Memory B cell (primary cell): ENCODE results near the gene TSSC4.
A peak's percentile ranks its signal among the peaks of the same experiment; 100 is the strongest.

Experiments
- ATAC-seq: fragments of 150-1000 bp; cut with Tn5 transposase; 2 replicates; pipeline ENCODE4 v1.10.0; 2021; ENCODE audit warnings: low read depth, mild to moderate bottlenecking, moderate library complexity
- DNase-seq, 2 donors: peaks; one replicate each; pipeline ENCODE4 v3.0.0; 2022; ENCODE audit warnings: low spot score in 2 of 2
- H3K27ac Mint-ChIP-seq: one replicate; pipeline ENCODE4 v1.8.0; 2022; ENCODE audit warnings: mild to moderate bottlenecking, moderate library complexity, mixed read lengths
- H3K27me3 Mint-ChIP-seq: one replicate; pipeline ENCODE4 v1.8.0; 2022; ENCODE audit warnings: mixed read lengths
- H3K36me3 Mint-ChIP-seq: one replicate; pipeline ENCODE4 v1.8.0; 2022; ENCODE audit warnings: mild to moderate bottlenecking, mixed read lengths
- H3K4me1 Mint-ChIP-seq: one replicate; pipeline ENCODE4 v1.8.0; 2022; ENCODE audit warnings: mixed read lengths
- H3K4me3 Mint-ChIP-seq: one replicate; pipeline ENCODE4 v1.8.0; 2022; ENCODE audit warnings: mild to moderate bottlenecking, moderate library complexity, mixed read lengths
- H3K9me3 Mint-ChIP-seq: one replicate; pipeline ENCODE4 v1.8.0; 2022; ENCODE audit warnings: mixed read lengths

TSSC4 gene

GRCh38 chr11:2365571-2366210 lies 34.9 kb upstream of the TSSC4 start:
- peaks cover 2% of the 10 kb centered on the region for H3K4me1 Mint-ChIP-seq
- no peak overlapping the region for H3K27ac Mint-ChIP-seq
- ATAC-seq (no peak), DNase-seq (no peak)
- H3K36me3 Mint-ChIP-seq = no peaks in the 10 kb centered on the region
- H3K9me3 Mint-ChIP-seq = no peaks in the 10 kb centered on the region
- no peak overlapping the region for H3K4me3 Mint-ChIP-seq
- H3K27me3 Mint-ChIP-seq = no peaks in the 10 kb centered on the region

GRCh38 chr11:2366276-2366675 lies 34.3 kb upstream of the TSSC4 start:
- Mint-ChIP-seq H3K4me1 (peaks cover 2% of the 10 kb centered on the region), H3K36me3 (no peaks in the 10 kb centered on the region), H3K27ac (no peak overlapping the region), H3K4me3 (no peak overlapping the region), H3K27me3 (no peaks in the 10 kb centered on the region), H3K9me3 (no peaks in the 10 kb centered on the region)
- no peak for DNase-seq
- no peak for ATAC-seq

- ATAC-seq (no peak), DNase-seq (no peak)
- Mint-ChIP-seq H3K4me3 (no peak overlapping the region), H3K4me1 (peaks cover 2% of the 10 kb centered on the region), H3K36me3 (peaks cover 2% of the 10 kb centered on the region), H3K27ac (no peak overlapping the region), H3K27me3 (no peaks in the 10 kb centered on the region), H3K9me3 (no peaks in the 10 kb centered on the region)
Measured at GRCh38 chr11:2366733-2367132, 33.8 kb upstream of the TSSC4 start.

- peaks cover 2% of the 10 kb centered on the region for H3K36me3 Mint-ChIP-seq
- H3K4me3 Mint-ChIP-seq = no peak overlapping the region
- H3K9me3 Mint-ChIP-seq = no peaks in the 10 kb centered on the region
Measured at GRCh38 chr11:2367266-2368160, 33.0 kb upstream of the TSSC4 start.

GRCh38 chr11:2368178-2368850 lies 32.2 kb upstream of the TSSC4 start:
- no peak for DNase-seq
- no peak overlapping the region for H3K4me3 Mint-ChIP-seq

More at GRCh38 chr11:2367266-2368160, 33.0 kb upstream of the TSSC4 start:
- Mint-ChIP-seq H3K4me1 (peaks cover 2% of the 10 kb centered on the region), H3K27me3 (no peaks in the 10 kb centered on the region), H3K27ac (no peak overlapping the region)
- no peak for DNase-seq
- no peak for ATAC-seq

GRCh38 chr11:2368851-2369180 lies 31.7 kb upstream of the TSSC4 start:
- H3K4me1 Mint-ChIP-seq = peaks cover 2% of the 10 kb centered on the region
- DNase-seq (no peak), ATAC-seq (no peak)
- peaks cover 2% of the 10 kb centered on the region for H3K36me3 Mint-ChIP-seq
- no peak overlapping the region for H3K27ac Mint-ChIP-seq
- H3K4me3 Mint-ChIP-seq = no peak overlapping the region
- no peaks in the 10 kb centered on the region for H3K27me3 Mint-ChIP-seq
- H3K9me3 Mint-ChIP-seq = no peaks in the 10 kb centered on the region

More at GRCh38 chr11:2368178-2368850, 32.2 kb upstream of the TSSC4 start:
- Mint-ChIP-seq H3K27me3 (no peaks in the 10 kb centered on the region), H3K4me1 (peaks cover 2% of the 10 kb centered on the region), H3K27ac (no peak overlapping the region), H3K9me3 (no peaks in the 10 kb centered on the region), H3K36me3 (peaks cover 2% of the 10 kb centered on the region)
- ATAC-seq = no peak

GRCh38 chr11:2369320-2369719 lies 31.2 kb upstream of the TSSC4 start:
- Mint-ChIP-seq H3K27ac (no peak overlapping the region), H3K27me3 (no peaks in the 10 kb centered on the region), H3K4me3 (no peak overlapping the region), H3K4me1 (peaks cover 2% of the 10 kb centered on the region), H3K36me3 (peaks cover 2% of the 10 kb centered on the region), H3K9me3 (no peaks in the 10 kb centered on the region)
- no peak for DNase-seq
- no peak for ATAC-seq

GRCh38 chr11:2369896-2370295 lies 30.7 kb upstream of the TSSC4 start:
- Mint-ChIP-seq H3K9me3 (no peaks in the 10 kb centered on the region), H3K27me3 (no peaks in the 10 kb centered on the region), H3K4me3 (no peak overlapping the region)

GRCh38 chr11:2374456-2375201 lies 25.9 kb upstream of the TSSC4 start:
- Mint-ChIP-seq H3K27ac (no peak overlapping the region), H3K9me3 (no peaks in the 10 kb centered on the region), H3K4me3 (no peak overlapping the region), H3K4me1 (peaks cover 9% of the 10 kb centered on the region), H3K36me3 (peaks cover 2% of the 10 kb centered on the region), H3K27me3 (no peaks in the 10 kb centered on the region)
- ATAC-seq = no peak
- no peak for DNase-seq

More at GRCh38 chr11:2369896-2370295, 30.7 kb upstream of the TSSC4 start:
- Mint-ChIP-seq H3K4me1 (peaks cover 2% of the 10 kb centered on the region), H3K27ac (no peak overlapping the region), H3K36me3 (peaks cover 2% of the 10 kb centered on the region)
- no peak for ATAC-seq
- DNase-seq = no peak

- no peaks in the 10 kb centered on the region for H3K9me3 Mint-ChIP-seq
- peaks cover 2% of the 10 kb centered on the region for H3K36me3 Mint-ChIP-seq
- H3K4me1 Mint-ChIP-seq = peaks cover 15% of the 10 kb centered on the region
- no peak overlapping the region for H3K27ac Mint-ChIP-seq
- peak overlapping the region; percentile 21 for H3K4me3 Mint-ChIP-seq
- DNase-seq (peak in 1 of 2 donors; percentile 10), ATAC-seq (no peak)
- H3K27me3 Mint-ChIP-seq = no peaks in the 10 kb centered on the region
Measured at GRCh38 chr11:2375341-2375853, 25.2 kb upstream of the TSSC4 start.

GRCh38 chr11:2375964-2376551 lies 24.5 kb upstream of the TSSC4 start:
- H3K27ac Mint-ChIP-seq = no peak overlapping the region
- H3K27me3 Mint-ChIP-seq = no peaks in the 10 kb centered on the region
- no peaks in the 10 kb centered on the region for H3K9me3 Mint-ChIP-seq
- peak overlapping the region; percentile 61 for H3K4me3 Mint-ChIP-seq
- DNase-seq (peak in 1 of 2 donors; percentile 9), ATAC-seq (no peak)
- peaks cover 20% of the 10 kb centered on the region for H3K4me1 Mint-ChIP-seq
- peaks cover 2% of the 10 kb centered on the region for H3K36me3 Mint-ChIP-seq

- H3K4me1 Mint-ChIP-seq = peaks cover 26% of the 10 kb centered on the region
- ATAC-seq (peak; percentile 83), DNase-seq (peak; percentile 60 to 73)
- no peaks in the 10 kb centered on the region for H3K9me3 Mint-ChIP-seq
- H3K4me3 Mint-ChIP-seq = peak within 1 kb of the TSS; percentile 86
- no peaks in the 10 kb centered on the region for H3K36me3 Mint-ChIP-seq
- H3K27me3 Mint-ChIP-seq = no peaks in the 10 kb centered on the region
- H3K27ac Mint-ChIP-seq = peak within 1 kb of the TSS; percentile 86
Measured at GRCh38 chr11:2376751-2377451, 23.6 kb upstream of the TSSC4 start, which contains the start of gene CD81. TSS of gene CD81 (plus strand) at chr11:2377310. CDS start at chr11:2377550, 240 bp downstream.
